ENCODE results near the gene CRMP1.
"Not testable (repeated sequence)": the region's sequence is repeated elsewhere in the genome, so short reads cannot be mapped to it uniquely, and the experiment has no call there.

The CRMP1 gene

DNA sequence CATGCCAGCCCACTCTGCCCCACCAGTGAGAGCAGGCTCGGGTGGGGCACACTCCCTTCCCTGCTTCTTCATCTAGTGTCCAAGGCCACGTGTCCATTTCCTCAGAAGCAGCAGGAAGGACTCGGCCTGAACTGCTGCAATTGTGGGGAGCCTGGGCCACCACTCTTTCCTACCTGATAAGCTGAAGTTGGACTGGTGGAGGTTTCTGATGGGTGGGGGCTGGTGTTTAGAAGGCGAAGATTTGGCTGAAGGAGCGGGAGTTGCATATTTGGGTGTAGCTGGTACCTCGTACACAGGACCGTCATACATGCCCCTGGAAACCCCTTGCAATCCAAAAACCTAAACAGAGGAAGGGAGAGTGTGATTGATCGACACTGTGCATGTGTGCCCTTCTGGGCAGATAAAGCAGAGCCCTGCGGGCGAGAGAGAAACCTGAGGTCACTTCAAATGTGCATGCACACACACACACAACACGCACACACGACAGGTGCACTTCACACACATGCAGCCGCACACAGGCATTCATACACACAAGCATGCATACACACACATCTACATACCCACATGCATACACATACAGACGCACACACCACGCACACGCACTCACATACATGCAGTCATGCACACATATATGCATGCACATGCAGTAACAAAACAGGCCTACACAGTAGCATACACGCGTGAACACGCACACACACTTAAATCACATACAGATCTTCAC lies 67.4 kb downstream of the CRMP1 start:
- H3K4me3 ChIP-seq (ENCODE audit: low read depth, low read length): no peak overlapping the region

DNA sequence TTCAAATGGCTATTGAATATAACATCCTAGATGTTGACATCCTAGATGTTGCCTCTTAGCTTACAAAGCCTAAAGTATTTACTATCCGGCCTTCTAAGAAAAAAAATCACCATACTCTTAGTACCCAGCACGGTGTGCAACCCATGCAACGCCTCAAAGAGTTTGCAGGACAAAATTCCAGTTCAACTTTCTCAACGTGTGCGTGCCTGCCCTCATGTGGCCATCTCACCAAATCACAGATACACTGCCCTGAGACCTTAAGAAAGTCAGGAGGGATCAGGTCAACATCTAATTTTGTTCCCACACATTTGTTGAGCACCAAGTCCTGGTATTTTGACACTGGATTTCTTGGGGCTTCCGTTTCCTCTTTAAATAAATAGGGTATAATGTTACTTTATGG lies 68.3 kb downstream of the CRMP1 start:
- H3K4me3 ChIP-seq (ENCODE audit: low read depth, low read length): no peak overlapping the region

DNA sequence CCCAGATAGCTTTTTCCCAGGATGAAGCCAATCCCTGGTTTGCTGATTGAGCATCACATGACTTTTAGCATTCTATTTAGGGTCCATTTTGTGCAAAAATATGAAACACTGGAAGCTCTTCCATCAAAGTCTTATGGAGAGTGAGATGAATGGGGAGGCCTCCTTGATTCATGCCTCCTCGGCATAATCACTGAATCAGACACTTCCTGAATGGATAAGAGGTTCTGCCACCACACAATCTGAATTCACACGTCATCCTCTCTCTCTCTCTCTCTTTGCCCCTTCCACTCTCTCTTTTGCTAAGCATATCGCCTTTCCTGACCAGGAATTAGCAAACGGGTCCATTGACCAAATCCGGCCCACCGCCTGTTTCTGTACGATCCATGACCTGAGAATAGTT lies 68.7 kb downstream of the CRMP1 start:
- no peak overlapping the region for H3K4me3 ChIP-seq (ENCODE audit: low read depth, low read length)

DNA sequence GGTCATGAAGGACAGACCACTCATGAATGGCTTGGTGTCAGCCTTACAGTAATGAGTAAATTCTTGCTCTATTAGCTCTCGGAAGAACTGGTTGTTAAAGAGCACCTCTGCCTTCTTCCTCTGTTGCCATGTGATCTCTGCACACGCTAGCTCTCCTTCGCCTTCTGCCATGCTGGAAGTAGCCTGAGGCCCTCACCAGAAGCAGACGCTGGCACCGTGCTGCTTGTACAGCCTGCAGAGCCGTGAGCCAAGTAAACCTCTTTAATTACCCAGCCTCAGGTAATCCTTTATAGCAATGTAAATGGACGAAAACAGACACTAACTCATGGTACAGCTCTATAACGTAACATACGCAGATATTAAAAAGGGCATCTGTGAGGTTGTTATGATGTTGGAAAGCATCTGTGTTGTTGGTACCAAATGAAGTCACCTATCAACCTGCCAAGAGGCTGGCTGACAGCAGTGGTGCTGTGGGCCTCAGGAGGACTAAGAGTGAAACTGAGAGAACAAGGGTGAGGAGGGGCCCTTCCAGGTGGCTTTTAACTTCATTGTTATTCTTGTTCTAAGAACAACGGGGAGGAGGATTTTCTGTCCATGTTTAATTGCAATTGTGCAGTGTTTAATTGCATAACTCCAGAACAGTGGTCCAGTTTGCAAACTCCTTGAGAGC lies 69.2 kb downstream of the CRMP1 start:
- no peak overlapping the region for H3K4me3 ChIP-seq (ENCODE audit: low read depth, low read length)

DNA sequence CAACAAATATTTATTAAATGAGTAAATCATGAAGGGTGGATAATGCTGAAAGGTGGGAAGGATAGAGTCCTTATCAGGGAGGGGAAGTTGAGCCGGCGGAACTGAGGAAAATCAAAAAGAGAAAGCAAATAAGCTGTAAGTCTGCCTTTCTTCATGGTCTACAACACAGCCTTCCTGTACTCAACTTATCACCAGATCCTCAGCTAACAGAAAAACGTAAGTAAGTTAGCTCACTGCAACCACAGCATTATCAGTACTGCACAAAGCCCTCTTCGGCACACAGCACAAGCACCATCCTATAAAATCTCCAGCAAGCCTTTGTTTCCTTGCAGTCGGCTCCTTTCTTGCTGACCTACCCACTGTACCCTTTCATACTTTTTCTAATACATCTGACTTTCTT lies 70.3 kb downstream of the CRMP1 start:
- no peak overlapping the region for H3K4me3 ChIP-seq (ENCODE audit: low read depth, low read length)

DNA sequence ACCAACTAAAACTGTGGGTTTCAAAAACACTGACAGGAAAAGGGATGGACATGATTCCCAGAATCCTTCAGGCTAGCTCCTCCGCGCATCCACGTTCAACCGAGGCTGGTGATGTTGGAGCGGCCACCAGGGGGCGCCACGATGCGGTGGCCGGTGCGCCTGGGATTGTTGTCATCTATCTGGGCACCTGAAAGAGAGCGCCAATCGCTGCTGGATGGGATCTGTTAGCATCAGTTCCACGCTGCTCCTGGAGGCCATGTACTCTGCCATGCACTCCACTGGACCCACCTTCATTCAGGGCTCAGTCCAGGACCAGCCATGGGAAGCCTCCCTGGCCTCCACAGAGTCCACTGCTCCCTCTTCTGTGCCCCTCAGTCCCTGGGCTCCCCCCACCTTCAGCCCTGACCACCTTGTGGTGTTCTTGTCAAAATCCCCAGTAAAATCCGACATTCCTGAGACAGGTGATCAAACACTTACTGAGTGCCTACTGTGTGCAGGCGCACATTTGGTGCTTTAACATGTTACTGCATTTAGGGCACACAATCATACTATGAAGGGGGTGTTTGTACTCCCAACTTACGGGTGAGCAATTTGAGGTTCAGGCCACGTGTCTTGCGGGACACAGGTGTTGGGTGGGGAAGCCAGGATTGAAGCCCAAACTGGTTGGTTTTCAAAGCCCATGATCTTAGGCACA lies 71.1 kb downstream of the CRMP1 start:
- no peak overlapping the region for H3K4me3 ChIP-seq (ENCODE audit: low read depth, low read length)

DNA sequence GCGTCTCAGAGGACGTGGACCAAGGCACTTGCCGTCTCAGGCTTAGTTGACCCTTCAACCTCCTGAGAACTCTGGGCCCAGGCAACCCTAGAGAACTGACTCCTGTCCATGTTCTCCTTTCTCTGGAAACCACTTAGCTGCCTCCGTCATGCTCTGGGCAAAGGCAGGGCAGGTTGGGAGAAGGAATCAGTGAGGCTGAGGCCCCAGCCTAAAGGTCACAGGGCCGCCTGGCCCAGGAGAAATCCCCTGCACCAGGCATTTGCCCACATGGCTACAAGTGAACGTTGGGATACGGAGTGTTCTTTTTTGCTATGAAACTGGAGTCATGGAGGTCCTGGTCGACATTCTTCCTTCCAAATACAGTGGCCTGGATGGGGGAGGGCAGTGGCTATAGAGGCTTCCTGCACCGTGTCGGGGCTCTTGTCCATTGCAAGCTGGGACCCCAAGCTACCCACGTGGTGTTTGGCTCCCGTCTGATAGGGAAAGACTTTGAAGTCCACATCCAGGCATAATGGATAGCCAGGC lies 76.0 kb downstream of the CRMP1 start:
- H3K4me3 ChIP-seq (ENCODE audit: low read depth, low read length): no peak overlapping the region

DNA sequence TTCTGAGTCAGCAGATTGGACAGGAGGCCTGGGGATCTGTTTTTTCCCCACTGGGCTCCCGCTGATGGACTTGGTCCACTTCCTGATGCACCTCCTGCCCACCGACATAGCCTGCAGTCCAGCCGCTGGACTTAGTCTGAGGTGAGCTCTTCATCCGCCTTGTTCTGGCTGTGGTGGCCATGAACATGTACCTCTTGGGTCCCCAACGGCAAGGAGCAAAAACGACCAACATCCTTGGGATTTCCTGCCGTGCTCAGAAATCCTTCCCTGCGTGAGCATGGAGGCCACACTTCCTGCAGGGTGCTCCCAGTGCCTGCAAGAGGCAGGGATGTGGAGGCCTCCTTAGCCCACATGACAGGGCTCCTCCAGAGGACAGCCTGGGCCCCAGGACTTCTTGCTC lies 76.8 kb downstream of the CRMP1 start:
- no peak overlapping the region for H3K4me3 ChIP-seq (ENCODE audit: low read depth, low read length)

DNA sequence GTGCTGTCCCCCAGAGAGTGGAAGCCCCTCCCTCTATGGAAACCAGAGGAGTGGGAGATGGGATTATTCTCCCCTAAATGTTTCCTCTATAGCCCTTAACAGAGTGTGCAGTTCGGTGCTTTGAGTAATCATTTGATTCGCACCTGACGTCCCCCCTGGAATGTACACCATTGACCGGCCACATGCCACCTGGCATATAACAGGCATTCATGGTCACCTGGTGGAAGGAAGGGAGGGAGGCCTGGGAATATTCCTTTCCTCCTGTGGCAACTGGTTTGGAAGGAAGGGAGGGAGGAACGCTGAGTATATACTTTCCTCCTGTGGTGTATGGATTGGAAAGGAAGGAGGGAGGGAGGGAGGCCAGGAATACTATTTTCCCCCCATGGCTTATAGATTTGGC lies 77.2 kb downstream of the CRMP1 start:
- H3K4me3 ChIP-seq (ENCODE audit: low read depth, low read length): no peak overlapping the region

DNA sequence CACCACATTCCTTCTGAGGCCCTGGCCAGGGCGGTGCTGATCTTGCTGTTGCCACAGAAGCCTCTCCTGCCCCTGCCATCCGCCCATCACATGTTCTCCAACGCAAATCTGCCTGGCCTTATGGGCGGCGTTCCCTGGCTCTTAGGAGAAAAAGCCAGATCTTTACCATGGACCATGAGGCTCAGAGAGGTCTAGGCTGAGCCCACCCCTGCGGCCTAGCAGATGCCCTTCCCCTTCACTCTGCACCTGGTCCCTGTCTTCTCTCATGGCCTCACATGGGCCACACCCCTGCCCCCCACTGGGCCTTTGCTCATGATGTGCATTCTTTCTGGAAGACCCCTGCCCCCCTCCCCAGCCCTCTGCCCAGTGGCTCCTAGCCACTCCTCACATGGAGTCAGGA lies 78.5 kb downstream of the CRMP1 start:
- no peak overlapping the region for H3K4me3 ChIP-seq (ENCODE audit: low read depth, low read length)

DNA sequence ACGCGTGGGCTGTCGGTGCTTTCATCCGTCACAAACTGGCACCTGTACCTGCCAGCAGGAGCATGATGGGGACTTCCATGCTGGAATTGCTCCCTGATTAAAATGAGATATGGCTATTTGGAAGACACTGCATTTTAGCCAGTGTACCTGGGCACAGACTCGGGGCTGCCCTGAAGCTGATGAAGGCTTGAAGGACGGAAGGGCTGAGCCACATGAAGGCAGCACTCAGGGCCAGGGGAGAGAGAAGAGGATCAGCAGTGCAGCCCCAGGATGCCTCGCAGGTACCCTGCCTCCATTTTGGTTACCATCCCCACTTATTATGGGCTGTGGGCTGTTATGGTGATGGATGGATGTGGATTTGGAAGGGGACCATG lies 79.0 kb downstream of the CRMP1 start:
- H3K4me3 ChIP-seq (ENCODE audit: low read depth, low read length): no peak overlapping the region

DNA sequence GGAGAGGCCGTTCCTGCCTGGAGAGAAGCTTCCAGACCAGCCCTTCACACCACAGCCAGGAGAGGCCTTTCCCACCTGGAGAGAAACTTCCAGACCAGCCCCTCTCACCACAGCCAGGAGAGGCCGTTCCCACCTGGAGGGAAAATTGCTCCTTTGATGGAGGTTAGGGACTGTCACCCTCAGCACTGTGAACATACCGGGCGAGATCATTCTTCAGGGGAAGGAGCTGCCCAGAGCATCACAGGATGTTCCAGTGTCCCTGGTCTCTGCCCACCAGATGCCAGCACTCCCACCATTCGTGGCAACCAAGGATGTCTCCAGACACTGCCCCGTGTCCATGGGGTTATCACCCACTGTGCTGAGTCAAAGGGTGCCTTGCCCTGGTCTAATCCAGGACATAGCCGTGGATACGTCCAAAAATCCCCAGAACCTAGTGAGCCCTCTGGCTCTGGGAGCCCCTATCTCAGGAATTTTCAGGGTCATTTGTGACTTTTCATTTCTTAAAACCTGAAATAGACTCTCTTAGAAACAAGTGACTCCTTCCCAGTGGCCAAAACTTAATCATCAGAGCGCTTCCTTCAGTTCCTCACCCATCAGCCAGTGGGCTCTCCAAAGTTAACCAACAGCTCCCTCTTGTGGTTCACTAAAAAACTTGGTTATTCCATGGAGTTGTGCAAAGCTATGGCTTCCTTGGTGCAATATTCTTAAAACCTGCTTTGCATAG lies 80.2 kb downstream of the CRMP1 start:
- no peak overlapping the region for H3K4me3 ChIP-seq (ENCODE audit: low read depth, low read length)

DNA sequence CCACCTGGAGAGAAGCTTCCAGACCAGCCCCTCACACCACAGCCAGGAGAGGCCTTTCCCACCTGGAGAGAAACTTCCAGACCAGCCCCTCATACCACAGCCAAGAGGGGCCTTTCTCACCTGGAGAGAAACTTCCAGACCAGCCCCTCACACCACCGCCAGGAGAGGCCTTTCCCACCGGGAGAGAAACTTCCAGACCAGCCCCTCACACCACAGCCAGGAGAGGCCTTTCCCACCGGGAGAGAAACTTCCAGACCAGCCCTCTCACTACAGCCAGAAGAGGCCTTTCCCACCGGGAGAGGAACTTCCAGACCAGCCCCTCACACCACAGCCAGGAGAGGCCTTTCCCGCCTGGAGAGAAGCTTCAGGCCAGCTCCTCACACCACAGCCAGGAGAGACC lies 80.8 kb downstream of the CRMP1 start:
- H3K4me3 ChIP-seq (ENCODE audit: low read depth, low read length): not testable (repeated sequence)

DNA sequence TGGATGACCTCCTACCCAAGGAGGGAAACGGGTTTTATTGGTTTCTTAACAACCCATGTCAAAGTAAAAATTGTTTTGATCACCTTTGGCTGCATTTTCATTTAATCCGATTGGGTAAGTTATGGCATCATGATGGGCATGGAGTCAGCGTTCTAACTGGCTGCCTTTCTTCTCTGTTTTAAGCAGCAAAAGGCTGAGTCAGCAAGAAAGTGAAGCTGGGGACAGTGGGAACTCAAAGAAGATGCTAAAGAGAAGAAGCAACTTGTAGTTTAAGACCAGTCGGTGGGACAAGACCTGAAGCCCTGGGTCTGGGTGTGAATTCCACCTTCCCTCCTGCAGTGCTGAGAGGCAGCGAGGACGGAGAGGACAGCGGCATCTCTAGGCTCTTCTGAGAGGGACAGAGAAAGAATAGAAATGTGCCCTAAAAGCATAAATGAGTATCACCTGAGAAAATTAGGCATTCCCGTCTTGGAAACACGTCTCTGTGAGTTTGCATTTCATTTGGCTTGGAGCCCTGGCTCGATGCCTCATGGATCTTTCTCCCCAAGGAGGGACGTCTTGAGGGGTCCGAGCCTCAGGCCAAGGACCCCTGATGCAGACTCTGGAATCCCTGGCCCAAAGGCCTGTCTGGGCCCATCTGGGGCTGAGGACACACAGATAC lies 82.0 kb downstream of the CRMP1 start:
- H3K4me3 ChIP-seq (ENCODE audit: low read depth, low read length): no peak overlapping the region

DNA sequence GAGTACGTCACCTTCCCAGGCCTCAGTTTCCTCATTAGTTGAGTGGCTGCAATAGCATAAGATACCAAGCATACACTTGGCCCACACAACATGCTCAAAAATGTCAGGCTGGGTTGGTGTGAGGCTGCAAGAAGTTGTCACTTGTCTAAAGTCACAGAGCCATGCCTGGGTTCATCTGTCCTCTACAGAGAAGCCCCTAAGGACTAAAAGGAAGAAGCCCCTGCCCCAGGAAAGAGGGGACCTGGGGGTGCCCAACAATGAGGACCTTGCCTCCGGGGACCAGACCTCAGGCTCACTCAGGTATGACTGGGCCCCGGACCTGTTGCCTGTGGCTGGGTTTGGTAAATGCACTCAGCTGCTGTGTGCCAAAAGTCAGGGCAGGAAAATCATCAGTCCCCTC lies 82.7 kb downstream of the CRMP1 start:
- no peak overlapping the region for H3K4me3 ChIP-seq (ENCODE audit: low read depth, low read length)

DNA sequence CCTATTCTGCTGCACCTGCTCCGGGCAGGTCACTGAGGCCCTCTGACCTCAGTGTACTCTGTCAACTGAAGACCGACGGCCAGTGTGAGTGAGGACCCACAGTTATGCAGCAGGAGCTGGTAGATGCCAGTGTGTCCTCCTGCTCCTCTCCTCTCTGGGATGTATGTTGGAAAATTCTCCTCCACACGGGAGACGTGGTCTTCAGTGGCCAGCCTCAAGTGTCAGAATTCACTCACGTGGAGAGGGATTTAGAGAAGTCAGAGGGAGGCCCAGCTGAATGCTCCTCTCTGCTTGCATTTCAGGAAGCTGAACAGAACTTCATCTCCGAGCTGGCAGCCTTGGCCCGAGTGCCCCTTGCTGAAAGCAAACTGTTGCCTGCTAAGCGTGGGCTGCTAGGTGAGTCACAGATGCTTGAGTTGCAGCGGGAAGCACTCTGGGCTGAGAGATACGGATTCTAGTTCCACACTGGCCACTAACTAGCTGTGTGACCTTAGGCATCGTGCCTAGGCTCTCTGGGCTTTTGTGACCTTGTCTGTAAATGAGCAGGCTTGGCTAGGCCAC lies 83.6 kb downstream of the CRMP1 start:
- H3K4me3 ChIP-seq (ENCODE audit: low read depth, low read length): no peak overlapping the region

DNA sequence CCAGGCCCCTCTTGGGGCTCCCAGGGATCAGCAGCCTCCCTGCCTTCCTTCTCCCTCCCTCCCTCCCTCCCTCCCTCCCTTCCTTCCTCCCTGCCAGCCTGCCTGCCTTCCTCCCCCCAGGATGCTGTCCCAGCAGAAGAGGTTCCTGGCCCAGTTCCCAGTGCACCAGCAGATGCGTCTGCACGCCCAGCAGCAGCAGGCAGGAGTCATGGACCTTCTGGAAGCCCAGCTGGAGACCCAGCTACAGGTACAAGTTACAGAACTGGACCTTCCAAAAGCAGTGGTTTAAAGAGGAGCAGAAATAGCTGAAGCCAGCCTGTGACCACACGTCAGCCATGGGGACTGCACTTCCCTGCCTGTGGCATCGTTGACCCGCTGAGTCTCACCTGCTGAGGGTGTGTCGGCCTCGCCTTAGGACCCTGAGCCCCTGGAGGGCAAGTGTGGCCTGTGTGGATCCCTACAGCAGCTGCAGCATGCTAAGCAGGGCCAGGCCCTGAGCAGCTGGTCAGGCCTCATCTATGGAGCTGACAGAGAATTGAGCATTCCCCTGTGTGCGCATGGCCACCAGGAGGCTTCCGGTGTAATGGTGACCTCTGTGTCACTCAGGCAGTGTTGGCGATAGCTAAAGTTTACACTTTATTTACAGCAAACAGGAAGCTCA lies 84.7 kb downstream of the CRMP1 start:
- no peak overlapping the region for H3K4me3 ChIP-seq (ENCODE audit: low read depth, low read length)

DNA sequence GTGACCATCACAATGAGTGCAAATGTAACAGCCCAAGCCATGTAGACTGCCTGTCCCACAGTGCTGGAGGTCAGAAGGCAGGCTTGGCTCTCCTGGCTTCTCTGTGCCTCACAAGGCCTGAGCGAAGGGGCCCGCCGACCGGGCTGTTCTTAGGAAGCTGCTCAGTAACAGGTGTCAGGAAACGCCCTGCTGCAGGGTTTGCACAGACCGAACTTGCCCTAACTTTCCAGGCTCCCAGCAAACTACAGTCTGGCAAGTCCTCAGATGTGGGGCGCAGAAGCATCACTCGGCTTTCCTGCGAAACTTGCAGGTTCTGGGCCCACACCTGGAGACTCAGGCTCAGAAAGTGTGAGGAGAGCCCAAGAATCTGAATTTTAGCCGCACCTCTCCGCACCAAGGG lies 87.6 kb downstream of the CRMP1 start:
- no peak overlapping the region for H3K4me3 ChIP-seq (ENCODE audit: low read depth, low read length)

DNA sequence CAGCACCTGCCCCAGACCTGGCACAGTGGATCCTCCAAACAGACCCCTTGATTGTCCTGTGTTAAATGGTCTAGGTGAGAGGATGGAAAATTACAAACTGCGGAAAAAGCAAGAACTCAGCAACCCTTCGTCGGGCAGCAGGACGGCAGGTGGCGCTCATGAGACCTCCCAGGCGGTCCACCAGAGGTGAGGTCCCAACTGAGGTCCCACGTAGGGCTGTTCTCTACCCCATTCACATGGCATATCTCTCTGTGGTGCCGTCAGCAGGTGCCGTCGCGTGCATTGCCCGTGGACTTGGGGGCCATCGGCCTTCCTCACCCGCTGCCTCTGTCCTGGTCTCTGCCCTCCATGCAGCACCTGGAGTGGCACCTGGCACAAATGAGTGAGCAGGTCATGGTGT lies 88.2 kb downstream of the CRMP1 start:
- no peak overlapping the region for H3K4me3 ChIP-seq (ENCODE audit: low read depth, low read length)

DNA sequence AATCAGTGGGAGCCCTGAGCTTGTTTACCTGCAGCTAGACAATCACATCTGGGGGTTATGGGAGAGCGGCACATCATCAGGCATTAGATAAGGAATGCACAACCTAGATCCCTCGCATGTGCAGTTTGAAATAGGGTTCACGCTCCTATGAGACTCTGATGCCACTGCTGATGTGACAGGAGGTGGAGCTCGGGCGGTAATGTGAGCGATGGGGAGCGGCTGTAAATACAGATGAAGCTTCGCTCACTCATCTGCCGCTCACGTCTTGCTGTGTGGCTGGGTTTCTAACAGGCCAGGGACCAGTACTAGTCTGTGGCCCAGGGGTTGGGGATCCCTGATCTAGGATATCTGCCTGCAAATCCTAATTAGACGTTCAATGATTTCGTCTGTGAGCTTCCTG lies 90.3 kb downstream of the CRMP1 start:
- H3K4me3 ChIP-seq (ENCODE audit: low read depth, low read length): no peak overlapping the region
